PC-3 (cell line): ENCODE measurements around the gene STRN3.

Experiments used
- EZH2 ChIP-seq: fragments of 300-600 bp; sonication (generic); IDR thresholded peaks from one replicate; pipeline ENCODE4 v1.6.1; 2017; ENCODE audit warnings: antibody characterized with exemption, mild to moderate bottlenecking, low read length; ENCODE audit not compliant: unreplicated experiment
- TF ChIP-seq, protein P1 (sequence below): fragments of 300-600 bp; sonication (generic); conservative IDR thresholded peaks from 2 replicates; pipeline ENCODE4 v1.5.1; 2017; ENCODE audit warnings: antibody characterized with exemption, low read depth, mild to moderate bottlenecking, low read length

DNA sequence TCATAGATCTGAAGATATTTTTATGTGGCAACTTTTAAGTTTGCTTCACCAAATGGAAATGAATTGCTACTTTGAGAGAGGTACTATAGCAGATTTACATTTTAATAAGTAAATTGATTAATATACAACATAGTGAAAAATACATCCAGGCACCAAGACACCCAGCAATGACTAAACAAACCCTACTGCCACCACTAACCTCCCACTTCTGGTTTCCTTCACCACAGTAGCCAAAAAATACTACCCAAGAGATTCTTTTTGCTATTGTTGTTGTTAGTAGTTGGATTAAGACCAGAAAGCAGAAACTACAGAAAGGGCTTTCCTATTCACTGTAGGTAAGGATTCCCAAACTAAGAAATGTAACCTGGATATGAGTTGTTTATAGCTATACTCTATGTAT, 97.7 kb downstream of the STRN3 start:
- TF ChIP-seq, protein P1, sequence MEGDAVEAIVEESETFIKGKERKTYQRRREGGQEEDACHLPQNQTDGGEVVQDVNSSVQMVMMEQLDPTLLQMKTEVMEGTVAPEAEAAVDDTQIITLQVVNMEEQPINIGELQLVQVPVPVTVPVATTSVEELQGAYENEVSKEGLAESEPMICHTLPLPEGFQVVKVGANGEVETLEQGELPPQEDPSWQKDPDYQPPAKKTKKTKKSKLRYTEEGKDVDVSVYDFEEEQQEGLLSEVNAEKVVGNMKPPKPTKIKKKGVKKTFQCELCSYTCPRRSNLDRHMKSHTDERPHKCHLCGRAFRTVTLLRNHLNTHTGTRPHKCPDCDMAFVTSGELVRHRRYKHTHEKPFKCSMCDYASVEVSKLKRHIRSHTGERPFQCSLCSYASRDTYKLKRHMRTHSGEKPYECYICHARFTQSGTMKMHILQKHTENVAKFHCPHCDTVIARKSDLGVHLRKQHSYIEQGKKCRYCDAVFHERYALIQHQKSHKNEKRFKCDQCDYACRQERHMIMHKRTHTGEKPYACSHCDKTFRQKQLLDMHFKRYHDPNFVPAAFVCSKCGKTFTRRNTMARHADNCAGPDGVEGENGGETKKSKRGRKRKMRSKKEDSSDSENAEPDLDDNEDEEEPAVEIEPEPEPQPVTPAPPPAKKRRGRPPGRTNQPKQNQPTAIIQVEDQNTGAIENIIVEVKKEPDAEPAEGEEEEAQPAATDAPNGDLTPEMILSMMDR, result no peak
- no peak for TF ChIP-seq EZH2
